GM18861 (cell line): ENCODE results near the gene CCNY.

Experiments
- ATAC-seq: cut with Tn5 transposase; IDR thresholded peaks from one replicate; pipeline ENCODE4 v1.9.1; 2021; ENCODE audit not compliant: unreplicated experiment

Gene CCNY

GRCh38 chr10:35423505-35424306, 87.4 kb downstream of the CCNY start:
- ATAC-seq: no peak

GRCh38 chr10:35424680-35425285, 88.5 kb downstream of the CCNY start:
- no peak for ATAC-seq

- ATAC-seq: no peak
These were observed 89.3 kb downstream of the CCNY start for GRCh38 chr10:35425595-35425994.

GRCh38 chr10:35426657-35427056, 90.3 kb downstream of the CCNY start:
- ATAC-seq: no peak

GRCh38 chr10:35427543-35427942, 91.2 kb downstream of the CCNY start:
- ATAC-seq: no peak

GRCh38 chr10:35428521-35428920, 92.2 kb downstream of the CCNY start:
- no peak for ATAC-seq

- ATAC-seq: no peak
These were observed 96.6 kb downstream of the CCNY start for GRCh38 chr10:35432781-35433338.

GRCh38 chr10:35433851-35434426, 97.6 kb downstream of the CCNY start:
- no peak for ATAC-seq

GRCh38 chr10:35434533-35434932, 98.2 kb downstream of the CCNY start:
- ATAC-seq: no peak

- ATAC-seq: no peak
These were observed 99.5 kb downstream of the CCNY start for GRCh38 chr10:35435824-35436223.

- no peak for ATAC-seq
These were observed 101.5 kb downstream of the CCNY start for GRCh38 chr10:35437829-35438228.

- ATAC-seq: no peak
These were observed 102.6 kb downstream of the CCNY start for GRCh38 chr10:35438718-35439571.

- ATAC-seq: no peak
These were observed 103.7 kb downstream of the CCNY start for GRCh38 chr10:35440016-35440415.

- ATAC-seq: no peak
These were observed 105.7 kb downstream of the CCNY start for GRCh38 chr10:35442028-35442427.

GRCh38 chr10:35442592-35442991, 106.3 kb downstream of the CCNY start:
- ATAC-seq: no peak

GRCh38 chr10:35443858-35444257, 107.5 kb downstream of the CCNY start:
- no peak for ATAC-seq

- ATAC-seq: no peak
These were observed 109.0 kb downstream of the CCNY start for GRCh38 chr10:35445150-35445884.

- no peak for ATAC-seq
These were observed 110.1 kb downstream of the CCNY start for GRCh38 chr10:35446439-35446838.

GRCh38 chr10:35447693-35448407, 111.5 kb downstream of the CCNY start:
- ATAC-seq: no peak
